H9 (cell line): Measurements from ENCODE around the gene PCDHGA9. TPM values are rescaled to one million over a fixed set of nuclear protein-coding genes. Genes with fewer than 3 reads are reported as not detected.
A peak's percentile ranks its signal among the peaks of the same experiment; 100 is the strongest.

ENCODE experiments used
- DNase-seq: peaks from one replicate; pipeline ENCODE4 v3.0.0-alpha.2; 2017
- H2AFZ ChIP-seq: one replicate; pipeline ENCODE4 v1.6.1; 2013; ENCODE audit warnings: mild to moderate bottlenecking, low read length, control low read depth, moderate library complexity
- H2AK5ac ChIP-seq: 2 replicates; pipeline ENCODE4 v1.6.1; 2013; ENCODE audit warnings: low read length, control low read depth, mixed read lengths; ENCODE audit not compliant: insufficient read length
- H2BK120ac ChIP-seq: one replicate; pipeline ENCODE4 v1.6.1; 2013; ENCODE audit warnings: low read depth, mild to moderate bottlenecking, low read length, control low read depth, inconsistent platforms; ENCODE audit not compliant: poor library complexity, severe bottlenecking
- H2BK12ac ChIP-seq: 2 replicates; pipeline ENCODE4 v1.6.1; 2013; ENCODE audit warnings: low read length, control low read depth, mixed read lengths, low read depth; ENCODE audit not compliant: insufficient read length
- H2BK15ac ChIP-seq: 2 replicates; pipeline ENCODE4 v1.6.1; 2013; ENCODE audit warnings: low read depth, low read length, control low read depth
- H2BK20ac ChIP-seq: one replicate; pipeline ENCODE4 v1.6.1; 2013; ENCODE audit warnings: low read depth, mild to moderate bottlenecking, low read length, control low read depth, inconsistent platforms; ENCODE audit not compliant: poor library complexity, severe bottlenecking
- H2BK5ac ChIP-seq: 2 replicates; pipeline ENCODE4 v1.6.1; 2013; ENCODE audit warnings: low read length, control low read depth, mixed read lengths; ENCODE audit not compliant: insufficient read length
- H3K14ac ChIP-seq: 2 replicates; pipeline ENCODE4 v1.6.1; 2013; ENCODE audit warnings: low read length, control low read depth; ENCODE audit not compliant: insufficient read depth
- H3K18ac ChIP-seq: 2 replicates; pipeline ENCODE4 v1.6.1; 2013; ENCODE audit warnings: low read depth, mild to moderate bottlenecking, mixed read lengths, low read length, control low read depth; ENCODE audit not compliant: insufficient read length
- H3K23ac ChIP-seq: 2 replicates; pipeline ENCODE4 v1.6.1; 2013; ENCODE audit warnings: low read length, control low read depth, mixed read lengths, low read depth; ENCODE audit not compliant: insufficient read length
- H3K23me2 ChIP-seq: 2 replicates; pipeline ENCODE4 v1.6.1; 2013; ENCODE audit warnings: low read depth, mild to moderate bottlenecking, mixed read lengths, low read length, control low read depth; ENCODE audit not compliant: insufficient read length, poor library complexity, severe bottlenecking
- H3K27ac ChIP-seq: 2 replicates; pipeline ENCODE4 v1.5.1; 2013; ENCODE audit warnings: low read length, control low read depth, mixed read lengths, low read depth; ENCODE audit not compliant: insufficient read length
- H3K27me3 ChIP-seq: 2 replicates; pipeline ENCODE4 v1.6.1; 2013; ENCODE audit warnings: low read length, control low read depth, inconsistent platforms; ENCODE audit not compliant: insufficient read depth
- H3K4ac ChIP-seq: 2 replicates; pipeline ENCODE4 v1.6.1; 2013; ENCODE audit warnings: low read depth, mild to moderate bottlenecking, control low read depth, inconsistent platforms, low read length, moderate library complexity
- H3K4me1 ChIP-seq: 2 replicates; pipeline ENCODE4 v1.6.1; 2013; ENCODE audit warnings: low read length, control low read depth, inconsistent platforms; ENCODE audit not compliant: insufficient read depth
- H3K4me2 ChIP-seq: 2 replicates; pipeline ENCODE4 v1.6.1; 2013; ENCODE audit warnings: low read length, control low read depth, mixed read lengths; ENCODE audit not compliant: insufficient read length, insufficient read depth
- H3K56ac ChIP-seq: 2 replicates; pipeline ENCODE4 v1.6.1; 2013; ENCODE audit warnings: low read depth, mild to moderate bottlenecking, mixed read lengths, low read length, control low read depth; ENCODE audit not compliant: insufficient read length
- H3K79me1 ChIP-seq: 2 replicates; pipeline ENCODE4 v1.6.1; 2013; ENCODE audit warnings: low read depth, mild to moderate bottlenecking, moderate library complexity, low read length, control low read depth, inconsistent platforms; ENCODE audit not compliant: insufficient read depth, poor library complexity, severe bottlenecking
- H3K79me2 ChIP-seq: 2 replicates; pipeline ENCODE4 v1.6.1; 2013; ENCODE audit warnings: low read length, control low read depth, inconsistent platforms; ENCODE audit not compliant: insufficient read depth
- H3K9ac ChIP-seq: 2 replicates; pipeline ENCODE4 v1.6.1; 2013; ENCODE audit warnings: low read length, control low read depth, mixed read lengths; ENCODE audit not compliant: insufficient read length; ENCODE audit errors: extremely low read depth
- H3K9me3 ChIP-seq: one replicate; pipeline ENCODE4 v1.6.1; 2013; ENCODE audit warnings: low read depth, low read length, inconsistent platforms; ENCODE audit not compliant: control insufficient read depth
- H3T11ph ChIP-seq: one replicate; pipeline ENCODE4 v1.6.1; 2013; ENCODE audit warnings: mild to moderate bottlenecking, low read length, control low read depth, inconsistent platforms
- H4K20me1 ChIP-seq: one replicate; pipeline ENCODE4 v1.6.1; 2013; ENCODE audit not compliant: control insufficient read depth, insufficient read length, insufficient read depth
- H4K5ac ChIP-seq: 2 replicates; pipeline ENCODE4 v1.6.1; 2013; ENCODE audit warnings: low read depth, mild to moderate bottlenecking, mixed read lengths, low read length, control low read depth; ENCODE audit not compliant: insufficient read length
- H4K8ac ChIP-seq: replicated peaks from 2 replicates; pipeline ENCODE4 v1.6.1; 2013; ENCODE audit warnings: low read length, control low read depth, mixed read lengths, low read depth; ENCODE audit not compliant: insufficient read length
- H4K91ac ChIP-seq: 2 replicates; pipeline ENCODE4 v1.6.1; 2013; ENCODE audit warnings: low read depth, mild to moderate bottlenecking, moderate library complexity, mixed read lengths, low read length, control low read depth; ENCODE audit not compliant: insufficient read length
- H3K27ac Mint-ChIP-seq, 3 experiments: 2 replicates in 2 of 3; 3 replicates in 1 of 3; pipeline ENCODE4 v1.8.0; 2020 to 2021; ENCODE audit warnings: mixed read lengths in 3 of 3, mild to moderate bottlenecking in 1 of 3, moderate library complexity in 1 of 3
- H3K27me3 Mint-ChIP-seq: 2 replicates; pipeline ENCODE4 v1.8.0; 2021; ENCODE audit warnings: low read depth, mild to moderate bottlenecking, moderate library complexity, mixed read lengths
- H3K36me3 Mint-ChIP-seq, 3 experiments: 2 replicates in 2 of 3; 3 replicates in 1 of 3; pipeline ENCODE4 v1.8.0; 2020 to 2021; ENCODE audit warnings: low read depth in 3 of 3, mixed read lengths in 3 of 3; ENCODE audit not compliant: insufficient read depth in 1 of 3
- H3K4me1 Mint-ChIP-seq, 2 experiments: 2 replicates each; pipeline ENCODE4 v1.8.0; 2020; ENCODE audit warnings: mixed read lengths in 2 of 2
- H3K4me3 Mint-ChIP-seq, 2 experiments: 2 replicates in 1 of 2; 3 replicates in 1 of 2; pipeline ENCODE4 v1.8.0; 2020 to 2021; ENCODE audit warnings: mild to moderate bottlenecking in 2 of 2, mixed read lengths in 2 of 2, moderate library complexity in 1 of 2
- H3K9me3 Mint-ChIP-seq, 2 experiments: 2 replicates in 1 of 2; 3 replicates in 1 of 2; pipeline ENCODE4 v1.8.0; 2020; ENCODE audit warnings: mild to moderate bottlenecking in 2 of 2, mixed read lengths in 2 of 2, moderate library complexity in 1 of 2
- CTCF ChIP-seq: fragments of 200-600 bp; sonication (generic); conservative IDR thresholded peaks from 3 replicates; pipeline ENCODE4 v1.8.0; 2021; ENCODE audit warnings: antibody characterized with exemption, mild to moderate bottlenecking
- WGBS: extraction: QIAGEN DNeasy Blood & Tissue Kit; methylation state at CpG from one replicate; pipeline ENCODE4 v1.1.7; 2013; ENCODE audit warnings: missing lambda C conversion rate, low lambda C conversion rate, mixed read lengths; ENCODE audit not compliant: insufficient read length; ENCODE audit errors: extremely low coverage; 5-methylcytosine and 5-hydroxymethylcytosine counted together
- total RNA-seq: library from RNA; stranded (reverse); gene quantifications from 2 replicates; pipeline ENCODE4 v1.2.1, GENCODE V29; 2021

The PCDHGA9 gene
- total RNA-seq, 1 experiment from 2014 or later: 1.3 TPM

GRCh38 chr5:141392429-141393198 lies 10.0 kb upstream of the PCDHGA9 start, which contains the start of gene PCDHGA8:
PCDHGA8 (plus strand) TSS chr5:141392633; CDS start chr5:141392814, 181 bp downstream.
- Mint-ChIP-seq H3K27ac (0 out of 7 replicates have a peak within 1 kb of the TSS, but pooled peaks of 1 of the 3 experiments have one; percentile 59), H3K9me3 (peaks cover 62 to 76% of the 10 kb centered on the region in 2 experiments), H3K36me3 (peaks cover 29 to 64% (median 56%) of the 10 kb centered on the region in 3 experiments), H3K4me1 (no peaks in the 10 kb centered on the region), H3K4me3 (no peak within 1 kb of the TSS), H3K27me3 (peaks cover 10% of the 10 kb centered on the region)
- Histone ChIP-seq H2BK15ac (no peak within 1 kb of the TSS), H3K23ac (no peak within 1 kb of the TSS), H3K4me1 (0 out of 2 replicates have a peak, but pooled peaks cover 2% of the 10 kb centered on the region), H4K91ac (no peak within 1 kb of the TSS), H3K4me2 (no peak within 1 kb of the TSS), H3K79me1 (no peaks in the 10 kb centered on the region), H2AK5ac (no peak within 1 kb of the TSS), H3K9me3 (peaks cover 53% of the 10 kb centered on the region), H3K18ac (no peak within 1 kb of the TSS), H3K23me2 (no peaks in the 10 kb centered on the region), H2BK12ac (no peak within 1 kb of the TSS), H4K20me1 (no peaks in the 10 kb centered on the region), H3K27ac (no peak within 1 kb of the TSS), H3K4ac (no peak within 1 kb of the TSS), H2BK20ac (no peak within 1 kb of the TSS), H2BK5ac (no peak within 1 kb of the TSS), H2AFZ (no peak within 1 kb of the TSS), H3K9ac (no peak within 1 kb of the TSS), H3T11ph (no peak within 1 kb of the TSS), H2BK120ac (no peak within 1 kb of the TSS), H3K14ac (no peak within 1 kb of the TSS), H4K5ac (no peak within 1 kb of the TSS), H3K56ac (no peak within 1 kb of the TSS), H3K79me2 (no peaks in the 10 kb centered on the region), H3K27me3 (no peaks in the 10 kb centered on the region), H4K8ac (no peak within 1 kb of the TSS)
- TF ChIP-seq CTCF: no peak
- WGBS: no CpG with 5 or more reads among the region's 38 CpGs
- no peak for DNase-seq
